Ishikawa (cell line): ENCODE measurements around the gene CADM2.

Source experiments
- CEBPB ChIP-seq: IDR thresholded peaks from 2 replicates; pipeline ENCODE4 v1.6.1; 2012
- CREB1 ChIP-seq: IDR thresholded peaks from 2 replicates; pipeline ENCODE4 v1.6.1; 2012; ENCODE audit warnings: low read depth
- EGR1 ChIP-seq: IDR thresholded peaks from 2 replicates; pipeline ENCODE4 v1.6.1; 2012
- EP300 ChIP-seq: IDR thresholded peaks from 2 replicates; pipeline ENCODE4 v1.6.1; 2012; ENCODE audit warnings: borderline replicate concordance
- FOXM1 ChIP-seq: IDR thresholded peaks from 2 replicates; pipeline ENCODE4 v1.6.1; 2012; ENCODE audit warnings: low read depth, borderline replicate concordance
- NFIC ChIP-seq: IDR thresholded peaks from 2 replicates; pipeline ENCODE4 v1.6.1; 2012
- RAD21 ChIP-seq: IDR thresholded peaks from 2 replicates; pipeline ENCODE4 v1.6.1; 2012; ENCODE audit warnings: low read depth
- TAF1 ChIP-seq: IDR thresholded peaks from 2 replicates; pipeline ENCODE4 v1.6.1; 2012; ENCODE audit warnings: low read depth, mild to moderate bottlenecking
- TCF12 ChIP-seq: IDR thresholded peaks from 2 replicates; pipeline ENCODE4 v1.6.1; 2012; ENCODE audit warnings: low read depth
- TEAD4 ChIP-seq: IDR thresholded peaks from 2 replicates; pipeline ENCODE4 v1.6.1; 2012
- YY1 ChIP-seq: IDR thresholded peaks from 2 replicates; pipeline ENCODE4 v1.6.1; 2012; ENCODE audit warnings: low read depth
- ZBTB7A ChIP-seq: IDR thresholded peaks from 2 replicates; pipeline ENCODE4 v1.6.1; 2012; ENCODE audit warnings: low read depth
- TF ChIP-seq, protein P1 (sequence below): IDR thresholded peaks from 2 replicates; pipeline ENCODE4 v1.6.1; 2012
- TF ChIP-seq, protein P2 (sequence below): IDR thresholded peaks from 2 replicates; pipeline ENCODE4 v1.6.1; 2012
- TF ChIP-seq, protein P3 (sequence below): IDR thresholded peaks from 2 replicates; pipeline ENCODE4 v1.6.1; 2012; ENCODE audit warnings: low read depth, mild to moderate bottlenecking

CADM2 gene

DNA sequence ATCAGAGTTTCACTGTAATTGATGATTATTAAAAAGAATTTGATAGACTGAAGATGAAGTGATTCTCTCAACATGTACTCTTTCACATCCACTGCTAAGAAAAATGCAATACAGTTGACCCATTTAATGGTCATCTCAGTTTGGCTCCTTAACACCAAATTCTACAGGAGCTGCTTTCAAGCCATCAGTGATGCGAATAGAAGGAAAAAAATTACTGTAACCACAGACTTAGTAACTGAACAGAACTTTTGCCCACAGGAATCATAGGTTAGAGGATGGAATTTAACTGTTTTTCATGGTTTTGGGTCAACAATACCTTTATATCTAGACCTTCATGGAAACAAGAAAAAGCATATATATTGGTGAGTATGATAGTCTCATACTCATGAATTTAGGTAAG, 633.5 kb downstream of the CADM2 start:
- TF ChIP-seq CEBPB (no peak), CREB1 (no peak), TEAD4 (no peak), EGR1 (no peak), YY1 (no peak), EP300 (no peak), NFIC (no peak), FOXM1 (no peak), TAF1 (no peak), TCF12 (no peak), RAD21 (no peak), ZBTB7A (no peak)
- TF ChIP-seq, protein P1, sequence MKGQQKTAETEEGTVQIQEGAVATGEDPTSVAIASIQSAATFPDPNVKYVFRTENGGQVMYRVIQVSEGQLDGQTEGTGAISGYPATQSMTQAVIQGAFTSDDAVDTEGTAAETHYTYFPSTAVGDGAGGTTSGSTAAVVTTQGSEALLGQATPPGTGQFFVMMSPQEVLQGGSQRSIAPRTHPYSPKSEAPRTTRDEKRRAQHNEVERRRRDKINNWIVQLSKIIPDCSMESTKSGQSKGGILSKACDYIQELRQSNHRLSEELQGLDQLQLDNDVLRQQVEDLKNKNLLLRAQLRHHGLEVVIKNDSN, result no peak
- TF ChIP-seq, protein P2, sequence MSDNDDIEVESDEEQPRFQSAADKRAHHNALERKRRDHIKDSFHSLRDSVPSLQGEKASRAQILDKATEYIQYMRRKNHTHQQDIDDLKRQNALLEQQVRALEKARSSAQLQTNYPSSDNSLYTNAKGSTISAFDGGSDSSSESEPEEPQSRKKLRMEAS, result no peak
- TF ChIP-seq, protein P3, sequence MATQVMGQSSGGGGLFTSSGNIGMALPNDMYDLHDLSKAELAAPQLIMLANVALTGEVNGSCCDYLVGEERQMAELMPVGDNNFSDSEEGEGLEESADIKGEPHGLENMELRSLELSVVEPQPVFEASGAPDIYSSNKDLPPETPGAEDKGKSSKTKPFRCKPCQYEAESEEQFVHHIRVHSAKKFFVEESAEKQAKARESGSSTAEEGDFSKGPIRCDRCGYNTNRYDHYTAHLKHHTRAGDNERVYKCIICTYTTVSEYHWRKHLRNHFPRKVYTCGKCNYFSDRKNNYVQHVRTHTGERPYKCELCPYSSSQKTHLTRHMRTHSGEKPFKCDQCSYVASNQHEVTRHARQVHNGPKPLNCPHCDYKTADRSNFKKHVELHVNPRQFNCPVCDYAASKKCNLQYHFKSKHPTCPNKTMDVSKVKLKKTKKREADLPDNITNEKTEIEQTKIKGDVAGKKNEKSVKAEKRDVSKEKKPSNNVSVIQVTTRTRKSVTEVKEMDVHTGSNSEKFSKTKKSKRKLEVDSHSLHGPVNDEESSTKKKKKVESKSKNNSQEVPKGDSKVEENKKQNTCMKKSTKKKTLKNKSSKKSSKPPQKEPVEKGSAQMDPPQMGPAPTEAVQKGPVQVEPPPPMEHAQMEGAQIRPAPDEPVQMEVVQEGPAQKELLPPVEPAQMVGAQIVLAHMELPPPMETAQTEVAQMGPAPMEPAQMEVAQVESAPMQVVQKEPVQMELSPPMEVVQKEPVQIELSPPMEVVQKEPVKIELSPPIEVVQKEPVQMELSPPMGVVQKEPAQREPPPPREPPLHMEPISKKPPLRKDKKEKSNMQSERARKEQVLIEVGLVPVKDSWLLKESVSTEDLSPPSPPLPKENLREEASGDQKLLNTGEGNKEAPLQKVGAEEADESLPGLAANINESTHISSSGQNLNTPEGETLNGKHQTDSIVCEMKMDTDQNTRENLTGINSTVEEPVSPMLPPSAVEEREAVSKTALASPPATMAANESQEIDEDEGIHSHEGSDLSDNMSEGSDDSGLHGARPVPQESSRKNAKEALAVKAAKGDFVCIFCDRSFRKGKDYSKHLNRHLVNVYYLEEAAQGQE, result no peak

DNA sequence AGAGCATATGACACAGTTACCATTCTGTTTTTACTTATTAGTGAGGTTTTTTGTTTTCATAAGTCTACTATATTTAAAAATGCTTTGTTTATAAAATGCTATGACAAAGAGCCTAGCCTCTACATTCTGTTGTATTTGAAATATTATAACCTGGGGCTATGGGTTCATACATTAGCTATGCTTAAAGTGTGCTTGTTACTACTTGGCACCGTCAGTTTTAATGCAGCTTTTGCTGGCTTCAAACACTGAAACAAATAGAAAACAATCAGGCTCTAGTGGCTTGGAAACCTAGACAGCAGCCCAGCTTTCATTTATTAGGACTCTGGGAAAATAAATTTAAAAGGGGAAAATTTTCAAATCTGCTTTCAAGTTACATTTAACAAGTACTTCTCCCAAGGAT, 635.9 kb downstream of the CADM2 start:
- no peak for TF ChIP-seq NFIC
- TF ChIP-seq YY1, result no peak
- TF ChIP-seq, protein P3, result no peak
- TF ChIP-seq, protein P1, result no peak
- TF ChIP-seq, protein P2, result no peak
- no peak for TF ChIP-seq TEAD4
- no peak for TF ChIP-seq CEBPB
- no peak for TF ChIP-seq EGR1
- no peak for TF ChIP-seq CREB1
- no peak for TF ChIP-seq ZBTB7A
- TF ChIP-seq TCF12, result no peak
- no peak for TF ChIP-seq EP300
- no peak for TF ChIP-seq TAF1
- TF ChIP-seq FOXM1, result no peak
- TF ChIP-seq RAD21, result no peak

DNA sequence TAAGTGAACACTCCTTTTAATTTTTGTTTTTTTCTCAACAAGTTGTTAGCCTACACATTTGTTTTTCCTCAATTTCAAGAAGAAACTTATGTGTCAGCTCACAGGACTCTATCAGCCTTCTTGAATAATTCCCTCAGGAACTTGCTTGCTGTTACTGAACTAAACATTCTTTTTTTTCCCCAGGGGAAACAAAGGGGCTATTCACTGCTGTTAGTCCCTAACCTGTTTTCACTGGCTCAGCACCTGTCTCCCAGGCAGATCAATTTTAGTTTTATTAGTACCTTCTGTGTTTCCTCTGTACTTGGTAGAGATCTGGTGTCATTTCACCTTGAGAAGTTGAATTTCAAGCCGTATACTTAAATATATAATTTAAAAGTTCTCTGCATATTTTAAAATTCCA, 644.6 kb downstream of the CADM2 start:
- no peak for TF ChIP-seq EGR1
- TF ChIP-seq, protein P3, result no peak
- TF ChIP-seq, protein P1, result no peak
- TF ChIP-seq EP300, result no peak

DNA sequence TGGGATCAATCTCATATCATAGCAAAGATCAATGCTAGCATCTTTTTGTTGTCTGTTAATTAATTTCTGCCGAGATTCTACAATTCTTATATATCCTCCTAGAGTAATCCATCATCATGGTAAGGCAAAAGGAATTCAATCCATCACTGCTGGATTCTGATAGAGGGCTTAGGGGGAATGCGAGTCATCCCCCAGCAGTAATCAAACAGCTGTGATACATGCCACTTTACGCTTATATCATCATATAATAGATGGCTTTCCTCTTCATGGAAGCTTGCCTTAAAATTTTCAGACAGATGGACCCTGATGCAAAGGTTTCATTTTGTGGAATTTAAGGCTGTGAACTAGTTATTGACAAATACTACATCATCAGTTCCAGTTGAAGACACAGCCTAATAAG, 645.9 kb downstream of the CADM2 start:
- TF ChIP-seq YY1, result no peak
- TF ChIP-seq FOXM1, result no peak
- TF ChIP-seq, protein P2, result no peak
- TF ChIP-seq ZBTB7A, result no peak
- TF ChIP-seq EGR1, result no peak
- TF ChIP-seq NFIC, result no peak
- no peak for TF ChIP-seq TCF12
- TF ChIP-seq, protein P1, result no peak
- TF ChIP-seq TEAD4, result no peak
- TF ChIP-seq CEBPB, result no peak
- no peak for TF ChIP-seq EP300
- TF ChIP-seq, protein P3, result no peak
- TF ChIP-seq RAD21, result no peak
- TF ChIP-seq TAF1, result no peak
- TF ChIP-seq CREB1, result no peak
